SK-N-MC (cell line): ENCODE data around the gene RNF144A.

Experiments
- DNase-seq: peaks from one replicate; pipeline ENCODE4 v3.0.0-alpha.2; 2011; ENCODE audit warnings: low read depth, low spot score
- H3K27ac ChIP-seq: fragments of 200-600 bp; sonication (generic); 2 replicates; pipeline ENCODE4 v1.5.1; 2016; ENCODE audit warnings: mixed run types
- H3K36me3 ChIP-seq: fragments of 200-600 bp; sonication (generic); 2 replicates; pipeline ENCODE4 v1.6.1; 2017; ENCODE audit warnings: antibody characterized with exemption, low read length, mixed read lengths; ENCODE audit not compliant: insufficient read depth
- H3K4me3 ChIP-seq: fragments of 200-600 bp; sonication (generic); 2 replicates; pipeline ENCODE4 v1.5.1; 2016
- H3K9ac ChIP-seq: fragments of 200-600 bp; sonication (generic); 2 replicates; pipeline ENCODE4 v1.8.0; 2017; ENCODE audit warnings: mixed run types, mixed read lengths; ENCODE audit not compliant: insufficient read length
- H3K9me3 ChIP-seq: fragments of 200-600 bp; sonication (generic); 2 replicates; pipeline ENCODE4 v1.6.1; 2017; ENCODE audit warnings: low read depth, mild to moderate bottlenecking, antibody characterized with exemption, low read length, moderate library complexity, mixed read lengths
- EZH2 ChIP-seq: fragments of 200-600 bp; sonication (generic); IDR thresholded peaks from one replicate; pipeline ENCODE4 v1.6.1; 2017; ENCODE audit warnings: antibody characterized with exemption
- FOXP2 ChIP-seq: optimal IDR thresholded peaks from 2 replicates; pipeline ENCODE3; 2011; ENCODE audit warnings: mild to moderate bottlenecking, moderate library complexity; ENCODE audit not compliant: insufficient read depth; ENCODE audit errors: extremely low read length, control extremely low read depth
- POLR2AphosphoS5 ChIP-seq: IDR thresholded peaks from 2 replicates; pipeline ENCODE4 v1.6.1; 2012; ENCODE audit warnings: mild to moderate bottlenecking, low read depth, low read length, borderline replicate concordance

RNF144A gene

GRCh38 chr2:7073901-7074300 is 156.7 kb downstream of the RNF144A start:
- H3K4me3 ChIP-seq = no peak overlapping the region
- no peaks in the 10 kb centered on the region for H3K36me3 ChIP-seq
- no peak for DNase-seq
- no peak overlapping the region for H3K9ac ChIP-seq
- no peak for TF ChIP-seq FOXP2
- TF ChIP-seq POLR2AphosphoS5 = no peak
- TF ChIP-seq EZH2 = no peak
- H3K27ac ChIP-seq = no peak overlapping the region
- no peaks in the 10 kb centered on the region for H3K9me3 ChIP-seq

- TF ChIP-seq FOXP2 (no peak), POLR2AphosphoS5 (no peak), EZH2 (no peak)
- H3K9ac ChIP-seq = no peak overlapping the region
- no peaks in the 10 kb centered on the region for H3K9me3 ChIP-seq
- no peak overlapping the region for H3K4me3 ChIP-seq
- DNase-seq = no peak
- H3K27ac ChIP-seq = no peak overlapping the region
- H3K36me3 ChIP-seq = no peaks in the 10 kb centered on the region
Observed at GRCh38 chr2:7075834-7076233, 158.6 kb downstream of the RNF144A start.

GRCh38 chr2:7077660-7078267 is 160.6 kb downstream of the RNF144A start:
- H3K9me3 ChIP-seq = no peaks in the 10 kb centered on the region
- H3K27ac ChIP-seq = no peak overlapping the region
- no peak overlapping the region for H3K4me3 ChIP-seq
- DNase-seq = no peak
- H3K9ac ChIP-seq = no peak overlapping the region
- TF ChIP-seq FOXP2 (no peak), POLR2AphosphoS5 (no peak), EZH2 (no peak)
- H3K36me3 ChIP-seq = no peaks in the 10 kb centered on the region

GRCh38 chr2:7083580-7084509 is 166.6 kb downstream of the RNF144A start:
- H3K27ac ChIP-seq = no peak overlapping the region
- no peak overlapping the region for H3K4me3 ChIP-seq
- H3K36me3 ChIP-seq = no peaks in the 10 kb centered on the region
- no peak overlapping the region for H3K9ac ChIP-seq
- TF ChIP-seq FOXP2 (no peak), EZH2 (no peak), POLR2AphosphoS5 (no peak)
- H3K9me3 ChIP-seq = no peaks in the 10 kb centered on the region
- DNase-seq = no peak

GRCh38 chr2:7084601-7085000 is 167.4 kb downstream of the RNF144A start:
- DNase-seq = no peak
- Histone ChIP-seq H3K4me3 (no peak overlapping the region), H3K36me3 (no peaks in the 10 kb centered on the region), H3K9ac (no peak overlapping the region), H3K9me3 (no peaks in the 10 kb centered on the region), H3K27ac (no peak overlapping the region)
- TF ChIP-seq EZH2 (no peak), POLR2AphosphoS5 (no peak), FOXP2 (no peak)

GRCh38 chr2:7089284-7089683 is 172.1 kb downstream of the RNF144A start:
- Histone ChIP-seq H3K9me3 (no peaks in the 10 kb centered on the region), H3K36me3 (no peaks in the 10 kb centered on the region), H3K4me3 (no peak overlapping the region), H3K27ac (no peak overlapping the region), H3K9ac (no peak overlapping the region)
- TF ChIP-seq FOXP2 = no peak
- TF ChIP-seq EZH2 = no peak
- TF ChIP-seq POLR2AphosphoS5 = no peak
- no peak for DNase-seq

- DNase-seq = no peak
- H3K27ac ChIP-seq = no peak overlapping the region
- TF ChIP-seq EZH2 (no peak), FOXP2 (no peak)
Observed at GRCh38 chr2:7089898-7090510, 172.8 kb downstream of the RNF144A start.

GRCh38 chr2:7093376-7093775 is 176.2 kb downstream of the RNF144A start:
- DNase-seq = no peak
- H3K36me3 ChIP-seq = no peaks in the 10 kb centered on the region
- no peaks in the 10 kb centered on the region for H3K9me3 ChIP-seq
- no peak overlapping the region for H3K27ac ChIP-seq
- H3K4me3 ChIP-seq = no peak overlapping the region
- TF ChIP-seq FOXP2 (no peak), EZH2 (no peak), POLR2AphosphoS5 (no peak)
- no peak overlapping the region for H3K9ac ChIP-seq

More at GRCh38 chr2:7089898-7090510, 172.8 kb downstream of the RNF144A start:
- H3K36me3 ChIP-seq = no peaks in the 10 kb centered on the region
- H3K4me3 ChIP-seq = no peak overlapping the region
- no peak overlapping the region for H3K9ac ChIP-seq
- H3K9me3 ChIP-seq = no peaks in the 10 kb centered on the region
